ENCODE measurements around the gene MARVELD3.
"Not testable (repeated sequence)": the region's sequence is repeated elsewhere in the genome, so short reads cannot be mapped to it uniquely, and the experiment has no call there.

MARVELD3 gene

DNA sequence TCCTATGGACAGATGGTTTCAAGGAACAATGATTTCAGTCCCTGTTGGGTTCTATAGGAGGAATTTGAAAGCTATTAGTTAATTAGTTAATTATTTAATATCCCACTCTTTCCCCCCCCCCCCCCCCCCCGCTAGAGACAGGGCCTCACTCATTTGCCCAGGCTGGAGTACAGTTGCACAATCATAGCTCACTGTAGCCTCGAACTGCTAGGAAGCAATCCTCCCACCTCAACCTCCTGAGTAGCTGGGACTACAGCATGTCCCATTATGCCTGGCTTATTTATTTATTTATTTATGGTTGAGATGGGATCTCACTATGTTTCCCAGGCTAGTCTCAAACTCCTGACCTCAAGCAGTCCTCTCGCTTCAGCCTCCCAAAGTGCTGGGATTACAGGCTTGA lies 34.1 kb upstream of the MARVELD3 start:
- Histone ChIP-seq H3K4ac (ENCODE audit: low read depth in 1 of 2, low read length in 2 of 2) (no peak overlapping the region), H3K9ac (ENCODE audit: low read length) (no peak overlapping the region)

DNA sequence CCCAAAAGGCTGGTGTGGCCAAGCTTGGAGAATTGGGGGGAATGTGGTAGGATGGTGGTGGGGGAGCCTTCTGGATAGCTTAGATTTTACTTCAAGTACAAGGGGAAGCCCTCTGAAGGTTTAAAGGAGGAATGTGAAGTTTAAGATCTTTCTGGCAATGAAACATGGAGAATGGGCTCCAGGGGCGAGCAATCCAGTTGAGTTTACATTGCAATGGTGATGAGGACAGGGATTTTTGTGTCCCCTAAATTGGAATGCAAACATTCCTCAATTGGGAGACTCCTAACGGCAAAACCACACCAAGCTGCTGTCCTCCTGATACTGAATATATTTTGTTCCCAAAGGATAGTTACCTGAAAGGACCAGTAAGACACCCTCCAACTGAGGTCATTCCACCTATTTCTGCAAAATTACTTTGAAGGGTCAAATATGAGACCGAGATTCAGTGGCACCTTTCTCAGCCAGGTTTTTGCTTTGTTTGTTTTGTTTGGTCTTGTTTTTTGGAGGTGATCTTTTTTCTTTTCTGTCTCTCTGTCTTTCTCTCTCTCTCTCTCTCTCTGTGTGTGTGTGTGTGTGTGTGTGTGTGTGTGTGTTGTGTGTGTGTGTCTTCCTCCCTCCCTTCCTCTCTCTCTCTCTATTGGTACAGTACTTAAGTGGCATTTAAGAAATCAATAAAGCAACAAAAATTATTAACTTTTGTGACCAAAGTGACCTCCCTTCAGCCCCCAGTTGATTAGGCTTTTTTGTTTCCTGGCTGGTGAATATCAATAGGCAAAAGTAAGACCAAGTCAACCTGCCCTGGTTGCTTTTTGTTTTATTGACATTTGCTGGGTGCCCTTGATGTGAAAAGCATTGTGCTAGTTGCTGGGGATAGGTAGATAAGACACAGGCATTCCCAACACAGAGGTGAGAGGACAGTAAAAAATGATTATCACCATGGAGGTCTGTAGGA lies 32.7 kb upstream of the MARVELD3 start:
- no peaks in the 10 kb centered on the region for H3K36me3 ChIP-seq (ENCODE audit: control insufficient read depth in 1 of 2, insufficient read depth in 2 of 2, low read depth in 1 of 2, low read length in 2 of 2)
- no peaks in the 10 kb centered on the region for H3K9me3 ChIP-seq (ENCODE audit: control insufficient read depth, low read length)
- H2BK120ac ChIP-seq (ENCODE audit: low read depth, low read length): no peak overlapping the region
- no peak overlapping the region for H4K91ac ChIP-seq (ENCODE audit: low read length)
- no peak overlapping the region for H3K9ac ChIP-seq (ENCODE audit: low read length)
- no peak overlapping the region for H3K4me2 ChIP-seq (ENCODE audit: low read length, poor library complexity, severe bottlenecking)
- WGBS: 68% methylated on average over 2 of the region's 3 CpGs
- no peak overlapping the region for H2BK5ac ChIP-seq (ENCODE audit: low read depth, low read length, poor library complexity, severe bottlenecking)
- no peak overlapping the region for H3K14ac ChIP-seq (ENCODE audit: low read length in 2 of 2)
- H3K27ac ChIP-seq (ENCODE audit: low read length, poor library complexity, severe bottlenecking): no peak overlapping the region
- H3K4me1 ChIP-seq (ENCODE audit: control insufficient read depth, insufficient read depth, low read depth, low read length): no peaks in the 10 kb centered on the region
- H3K79me1 ChIP-seq (replicated peaks; ENCODE audit: low read length, poor library complexity, severe bottlenecking): no peaks in the 10 kb centered on the region
- H4K8ac ChIP-seq (ENCODE audit: low read length): no peak overlapping the region
- no peak overlapping the region for H3K4me3 ChIP-seq (ENCODE audit: insufficient read depth in 1 of 2, low read depth in 1 of 2, low read length in 2 of 2)
- H3K27me3 ChIP-seq (ENCODE audit: control insufficient read depth in 1 of 2, insufficient read depth in 1 of 2, low read length in 2 of 2): peaks cover 7 to 11% of the 10 kb centered on the region in 2 experiments
- H3K23ac ChIP-seq (ENCODE audit: low read length in 2 of 2): no peak overlapping the region
- H3K18ac ChIP-seq (ENCODE audit: low read depth in 1 of 2, low read length in 2 of 2): no peak overlapping the region
- H3K4ac ChIP-seq (ENCODE audit: low read depth in 1 of 2, low read length in 2 of 2): no peak overlapping the region
- no peak overlapping the region for H2AFZ ChIP-seq (ENCODE audit: low read depth, low read length)
- no peak overlapping the region for H2AK5ac ChIP-seq (ENCODE audit: low read length, severe bottlenecking)
- H2BK15ac ChIP-seq (ENCODE audit: low read depth, poor library complexity, severe bottlenecking): no peak overlapping the region
- H2BK12ac ChIP-seq (ENCODE audit: low read length in 2 of 2): no peak overlapping the region
- DNase-seq: no peak

More for the DNA sequence above, 34.1 kb upstream of the MARVELD3 start:
- Histone ChIP-seq H2BK120ac (ENCODE audit: low read depth, low read length) (no peak overlapping the region), H3K4me2 (ENCODE audit: low read length, poor library complexity, severe bottlenecking) (no peak overlapping the region), H3K4me1 (ENCODE audit: control insufficient read depth, insufficient read depth, low read depth, low read length) (no peaks in the 10 kb centered on the region), H3K36me3 (ENCODE audit: control insufficient read depth in 1 of 2, insufficient read depth in 2 of 2, low read depth in 1 of 2, low read length in 2 of 2) (no peaks in the 10 kb centered on the region), H2BK12ac (ENCODE audit: low read length in 2 of 2) (no peak overlapping the region), H3K27me3 (ENCODE audit: control insufficient read depth in 1 of 2, insufficient read depth in 1 of 2, low read length in 2 of 2) (peaks cover 7 to 16% of the 10 kb centered on the region in 2 experiments), H3K27ac (ENCODE audit: low read length, poor library complexity, severe bottlenecking) (no peak overlapping the region), H2BK5ac (ENCODE audit: low read depth, low read length, poor library complexity, severe bottlenecking) (no peak overlapping the region), H3K4me3 (ENCODE audit: insufficient read depth in 1 of 2, low read depth in 1 of 2, low read length in 2 of 2) (no peak overlapping the region), H3K14ac (ENCODE audit: low read length in 2 of 2) (no peak overlapping the region), H3K18ac (ENCODE audit: low read depth in 1 of 2, low read length in 2 of 2) (no peak overlapping the region), H3K79me1 (replicated peaks; ENCODE audit: low read length, poor library complexity, severe bottlenecking) (no peaks in the 10 kb centered on the region), H2AK5ac (ENCODE audit: low read length, severe bottlenecking) (no peak overlapping the region), H3K23ac (ENCODE audit: low read length in 2 of 2) (no peak overlapping the region), H3K9me3 (ENCODE audit: control insufficient read depth, low read length) (peaks cover 3% of the 10 kb centered on the region), H2BK15ac (ENCODE audit: low read depth, poor library complexity, severe bottlenecking) (no peak overlapping the region), H2AFZ (ENCODE audit: low read depth, low read length) (no peak overlapping the region), H4K91ac (ENCODE audit: low read length) (no peak overlapping the region), H4K8ac (ENCODE audit: low read length) (no peak overlapping the region)
- WGBS: 71% methylated on average over 1 of the region's 3 CpGs
- no peak for DNase-seq

DNA sequence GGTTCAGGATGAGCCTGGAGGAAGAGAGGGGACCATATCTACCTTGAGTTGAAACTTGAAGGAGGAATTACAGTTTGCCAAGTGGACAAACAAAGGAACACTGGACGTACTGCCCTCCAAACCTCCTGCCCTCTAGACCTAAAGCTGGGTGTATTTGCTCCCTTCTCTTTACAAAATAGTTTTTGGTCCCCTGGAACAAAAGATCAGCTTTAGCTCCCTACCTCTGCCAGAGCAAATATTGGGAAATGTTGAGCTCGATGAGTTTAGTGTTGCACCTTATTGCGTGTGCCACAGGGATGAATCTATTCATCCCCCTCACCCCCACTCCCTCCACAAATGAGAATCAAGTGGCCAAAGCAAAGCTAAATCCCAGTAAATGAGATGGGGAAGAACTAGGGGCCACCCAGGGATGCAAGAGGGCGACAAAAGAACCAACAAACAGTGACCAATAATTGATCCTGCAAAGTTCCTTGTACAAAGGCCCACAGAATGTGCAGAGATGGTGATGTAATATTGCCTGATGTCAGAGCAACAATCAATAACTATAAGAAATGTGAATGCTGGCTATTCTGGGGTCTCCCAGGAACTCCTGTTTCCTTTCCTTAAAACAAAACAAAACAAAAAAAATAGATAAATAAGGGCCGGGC lies 31.9 kb upstream of the MARVELD3 start:
- no peaks in the 10 kb centered on the region for H3K79me1 ChIP-seq (replicated peaks; ENCODE audit: low read length, poor library complexity, severe bottlenecking)
- H2BK15ac ChIP-seq (ENCODE audit: low read depth, poor library complexity, severe bottlenecking): no peak overlapping the region
- H3K23ac ChIP-seq (ENCODE audit: low read length in 2 of 2): no peak overlapping the region
- no peak overlapping the region for H3K18ac ChIP-seq (ENCODE audit: low read depth in 1 of 2, low read length in 2 of 2)
- peaks cover 7 to 11% of the 10 kb centered on the region in 2 experiments for H3K27me3 ChIP-seq (ENCODE audit: control insufficient read depth in 1 of 2, insufficient read depth in 1 of 2, low read length in 2 of 2)
- H3K4ac ChIP-seq (ENCODE audit: low read depth in 1 of 2, low read length in 2 of 2): no peak overlapping the region
- no peak overlapping the region for H4K8ac ChIP-seq (ENCODE audit: low read length)
- no peak overlapping the region for H3K9ac ChIP-seq (ENCODE audit: low read length)
- H2AK5ac ChIP-seq (ENCODE audit: low read length, severe bottlenecking): no peak overlapping the region
- no peak overlapping the region for H3K14ac ChIP-seq (ENCODE audit: low read length in 2 of 2)
- no peak overlapping the region for H2BK5ac ChIP-seq (ENCODE audit: low read depth, low read length, poor library complexity, severe bottlenecking)
- no peak overlapping the region for H2BK12ac ChIP-seq (ENCODE audit: low read length in 2 of 2)
- WGBS: 87% methylated on average over 2 of the region's 5 CpGs
- H3K27ac ChIP-seq (ENCODE audit: low read length, poor library complexity, severe bottlenecking): no peak overlapping the region
- H3K9me3 ChIP-seq (ENCODE audit: control insufficient read depth, low read length): no peaks in the 10 kb centered on the region
- no peak overlapping the region for H4K91ac ChIP-seq (ENCODE audit: low read length)
- H3K36me3 ChIP-seq (ENCODE audit: control insufficient read depth in 1 of 2, insufficient read depth in 2 of 2, low read depth in 1 of 2, low read length in 2 of 2): no peaks in the 10 kb centered on the region
- no peak overlapping the region for H2AFZ ChIP-seq (ENCODE audit: low read depth, low read length)
- H2BK120ac ChIP-seq (ENCODE audit: low read depth, low read length): no peak overlapping the region
- H3K4me3 ChIP-seq (ENCODE audit: insufficient read depth in 1 of 2, low read depth in 1 of 2, low read length in 2 of 2): no peak overlapping the region
- no peak overlapping the region for H3K4me2 ChIP-seq (ENCODE audit: low read length, poor library complexity, severe bottlenecking)
- H3K4me1 ChIP-seq (ENCODE audit: control insufficient read depth, insufficient read depth, low read depth, low read length): no peaks in the 10 kb centered on the region
- no peak for DNase-seq

DNA sequence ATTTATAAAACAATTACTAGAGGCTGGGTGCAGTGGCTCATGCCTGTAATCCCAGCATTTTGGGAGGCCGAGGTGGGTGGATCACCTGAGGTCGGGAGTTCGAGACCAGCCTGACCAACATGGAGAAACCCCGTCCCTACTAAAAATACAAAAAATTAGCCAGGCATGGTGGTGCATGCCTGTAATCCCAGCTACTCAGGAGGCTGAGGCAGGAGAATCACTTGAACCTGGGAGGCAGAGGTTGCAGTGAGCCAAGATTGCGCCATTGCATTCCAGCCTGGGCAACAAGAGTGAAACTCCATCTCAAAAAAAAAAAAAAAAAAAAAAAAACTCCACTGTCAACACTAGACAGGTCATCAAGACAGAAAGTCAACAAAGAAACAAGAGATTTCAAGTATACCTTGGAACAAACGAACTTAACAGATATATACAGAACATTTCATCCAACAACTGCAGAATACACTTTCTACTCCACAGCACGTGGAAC lies 30.6 kb upstream of the MARVELD3 start:
- H3K4me2 ChIP-seq (ENCODE audit: low read length, poor library complexity, severe bottlenecking); H3K79me1 ChIP-seq (replicated peaks; ENCODE audit: low read length, poor library complexity, severe bottlenecking); H3K4me1 ChIP-seq (ENCODE audit: control insufficient read depth, insufficient read depth, low read depth, low read length); H2BK120ac ChIP-seq (ENCODE audit: low read depth, low read length); H2BK12ac ChIP-seq (ENCODE audit: low read length in 2 of 2); H3K36me3 ChIP-seq (ENCODE audit: control insufficient read depth in 1 of 2, insufficient read depth in 2 of 2, low read depth in 1 of 2, low read length in 2 of 2); H2AFZ ChIP-seq (ENCODE audit: low read depth, low read length); H3K27ac ChIP-seq (ENCODE audit: low read length, poor library complexity, severe bottlenecking); H3K27me3 ChIP-seq (ENCODE audit: control insufficient read depth in 1 of 2, insufficient read depth in 1 of 2, low read length in 2 of 2); H3K18ac ChIP-seq (ENCODE audit: low read depth in 1 of 2, low read length in 2 of 2); H3K23ac ChIP-seq (ENCODE audit: low read length in 2 of 2); H2BK5ac ChIP-seq (ENCODE audit: low read depth, low read length, poor library complexity, severe bottlenecking); H3K14ac ChIP-seq (ENCODE audit: low read length in 2 of 2); H4K8ac ChIP-seq (ENCODE audit: low read length); H4K91ac ChIP-seq (ENCODE audit: low read length); H3K4me3 ChIP-seq (ENCODE audit: insufficient read depth in 1 of 2, low read depth in 1 of 2, low read length in 2 of 2); H2BK15ac ChIP-seq (ENCODE audit: low read depth, poor library complexity, severe bottlenecking); H3K9ac ChIP-seq (ENCODE audit: low read length); H3K9me3 ChIP-seq (ENCODE audit: control insufficient read depth, low read length); H3K4ac ChIP-seq (ENCODE audit: low read depth in 1 of 2, low read length in 2 of 2); DNase-seq; H2AK5ac ChIP-seq (ENCODE audit: low read length, severe bottlenecking): not testable (repeated sequence)
- 78% methylated on average over 6 of the region's 7 CpGs for WGBS

Data from mesenchymal stem cell (in vitro differentiated cells and primary cell).